Coronary artery (tissue), 2 donors: ENCODE data around the gene TOR1AIP1.
"Not testable (repeated sequence)": the region's sequence is repeated elsewhere in the genome, so short reads cannot be mapped to it uniquely, and the experiment has no call there.

Experiments used
- DNase-seq: peaks from one replicate; pipeline ENCODE4 v3.0.0-alpha.2; 2017; ENCODE audit warnings: low spot score
- H3K27ac ChIP-seq, 2 donors: fragments of 200-600 bp; sonication (generic); one replicate each; pipeline ENCODE4 v1.5.1; 2016 to 2019
- H3K4me3 ChIP-seq: fragments of 200-600 bp; sonication (generic); 2 replicates; pipeline ENCODE4 v1.5.1; 2016; ENCODE audit warnings: mild to moderate bottlenecking, moderate library complexity
- CTCF ChIP-seq: fragments of 200-600 bp; sonication (generic); IDR thresholded peaks from one replicate; pipeline ENCODE4 v1.5.1; 2019; ENCODE audit warnings: antibody characterized with exemption

Gene TOR1AIP1

DNA sequence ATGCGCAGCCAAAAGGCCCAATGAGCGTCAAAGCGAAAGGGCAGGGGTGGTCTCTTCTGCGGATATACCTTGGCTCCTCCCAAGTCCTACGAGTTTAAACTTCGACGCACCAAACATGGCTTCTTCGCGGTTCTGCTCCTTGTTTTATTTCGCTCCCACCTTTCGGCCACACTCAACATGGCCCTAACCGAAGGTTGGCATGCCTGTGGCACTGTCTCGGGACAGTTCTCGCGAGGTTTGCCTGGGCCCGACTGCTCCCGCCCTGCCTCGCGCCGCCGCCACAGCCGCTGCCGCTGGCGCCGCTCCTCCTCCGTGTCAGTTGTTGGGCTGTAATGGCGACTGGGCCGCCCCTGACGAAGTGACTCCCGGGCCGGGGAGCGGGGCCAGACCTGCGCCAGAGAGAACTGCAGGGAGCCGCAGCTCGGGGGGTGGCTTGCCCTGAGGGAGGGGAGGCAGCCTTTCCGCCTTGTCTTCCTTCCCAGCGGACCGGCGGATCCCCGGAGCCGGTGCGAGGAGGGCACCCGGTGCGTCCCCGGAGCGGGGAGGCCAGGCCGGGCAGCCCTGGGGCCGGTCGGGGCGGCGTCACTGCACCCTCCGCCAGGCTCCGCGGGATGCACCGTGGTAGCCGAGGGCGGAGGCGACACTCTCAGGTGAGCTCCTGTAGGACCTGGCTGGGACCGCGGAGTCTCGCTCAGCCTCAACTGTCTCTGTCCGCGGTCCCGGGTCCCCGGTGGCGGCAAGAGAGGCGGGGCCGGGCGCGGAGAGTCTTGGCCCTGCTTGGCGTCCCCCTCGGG is 72.6 kb downstream of the TOR1AIP1 start, which contains the start of gene CEP350:
CEP350 (plus strand) TSS at position 318 of the 794 bp plus-strand sequence. CDS start 31,372 bp downstream, outside the sequence.
- TF ChIP-seq CTCF = no peak
- peak within 1 kb of the TSS; percentile 95 to 99 for H3K27ac ChIP-seq
- DNase-seq = peak; percentile 98
- peak within 1 kb of the TSS; percentile 91 for H3K4me3 ChIP-seq

DNA sequence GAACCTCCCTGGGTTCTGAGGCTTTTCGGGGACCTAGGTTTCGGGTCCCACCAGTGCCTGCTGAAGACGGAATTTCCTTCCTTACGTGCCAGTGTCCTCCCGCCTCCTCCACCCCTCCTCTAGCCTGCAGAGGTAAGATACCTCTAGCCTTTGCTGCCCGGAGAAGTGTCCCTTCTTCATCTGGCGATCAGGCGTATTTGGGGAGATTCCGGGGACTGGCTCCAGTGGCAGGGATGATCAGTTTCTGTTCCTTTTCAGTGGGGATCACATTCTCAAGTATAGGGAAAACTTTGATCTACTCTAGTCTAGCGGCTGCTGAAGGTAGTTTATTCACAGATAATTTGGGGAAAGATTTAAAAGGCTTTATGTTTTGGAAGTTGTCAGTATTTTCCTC is 73.2 kb downstream of the TOR1AIP1 start:
- H3K27ac ChIP-seq = peak overlapping the region; percentile 95 to 99

DNA sequence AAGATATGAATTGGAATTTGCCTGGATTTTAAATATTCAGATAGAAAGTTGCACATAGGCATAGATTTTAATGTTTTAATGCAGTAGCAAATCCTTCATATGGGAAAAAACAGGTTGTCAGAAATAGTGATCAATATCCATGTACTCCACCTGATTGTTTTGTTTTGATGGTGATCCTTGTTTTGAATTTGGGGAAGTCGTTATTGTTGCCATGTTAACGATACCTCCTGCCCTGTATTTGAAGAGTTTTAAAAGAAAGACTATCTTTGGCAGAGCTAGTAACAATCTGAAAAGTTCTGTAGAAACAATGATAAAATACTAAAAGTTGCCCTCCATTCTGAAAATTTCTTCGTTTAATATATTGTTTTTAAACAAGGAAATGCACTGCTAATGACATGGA is 73.6 kb downstream of the TOR1AIP1 start:
- DNase-seq = no peak
- Histone ChIP-seq H3K4me3 (peak overlapping the region; percentile 91), H3K27ac (peak overlapping the region; percentile 95 to 99)
- no peak for TF ChIP-seq CTCF

More for the DNA sequence above, 73.2 kb downstream of the TOR1AIP1 start:
- H3K4me3 ChIP-seq = peak overlapping the region; percentile 91
- TF ChIP-seq CTCF = no peak
- no peak for DNase-seq

DNA sequence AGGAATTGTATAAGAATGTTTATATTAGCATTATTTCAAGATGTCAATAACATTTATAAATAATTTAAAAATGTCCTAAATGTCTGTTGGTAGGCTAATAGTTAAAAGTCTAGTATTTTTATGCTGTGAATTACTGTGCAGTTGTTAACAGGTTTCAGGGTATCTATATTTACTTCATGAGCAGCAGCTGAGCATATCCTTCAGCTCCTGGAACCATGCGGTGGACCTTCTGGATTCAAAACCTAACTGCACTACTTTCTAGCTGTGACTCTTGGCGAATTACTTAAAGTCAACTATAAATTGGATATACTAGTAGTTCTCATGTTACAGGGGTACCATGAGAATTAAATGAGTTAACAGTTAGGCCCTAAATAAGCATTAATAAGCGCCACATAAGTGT is 76.3 kb downstream of the TOR1AIP1 start:
- DNase-seq = no peak
- TF ChIP-seq CTCF = no peak
- no peak overlapping the region for H3K27ac ChIP-seq
- H3K4me3 ChIP-seq = no peak overlapping the region

GRCh38 chr1:179962168-179962567 is 80.1 kb downstream of the TOR1AIP1 start:
- DNase-seq, H3K4me3 ChIP-seq, H3K27ac ChIP-seq: not testable (repeated sequence)

DNA sequence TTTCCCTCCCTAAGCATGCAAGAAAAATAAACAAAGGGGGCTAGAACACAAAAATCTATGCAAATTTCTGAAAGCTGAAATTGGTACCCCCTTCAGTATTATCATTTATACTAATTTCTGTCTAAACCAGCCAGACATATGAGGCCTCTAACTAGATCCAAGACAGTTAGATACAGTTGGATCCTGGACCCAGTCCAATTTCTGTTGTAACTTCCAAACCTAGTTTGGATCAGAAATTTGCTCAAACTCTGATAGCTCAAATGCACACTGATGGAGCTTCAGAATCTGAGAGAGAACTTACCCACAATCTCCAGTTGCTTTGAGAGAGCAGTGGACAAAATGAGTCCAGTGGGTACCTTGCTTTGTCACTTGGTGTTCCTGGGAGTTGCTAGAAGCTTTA is 84.5 kb downstream of the TOR1AIP1 start:
- no peak overlapping the region for H3K4me3 ChIP-seq
- no peak for TF ChIP-seq CTCF
- no peak overlapping the region for H3K27ac ChIP-seq
- DNase-seq = no peak

DNA sequence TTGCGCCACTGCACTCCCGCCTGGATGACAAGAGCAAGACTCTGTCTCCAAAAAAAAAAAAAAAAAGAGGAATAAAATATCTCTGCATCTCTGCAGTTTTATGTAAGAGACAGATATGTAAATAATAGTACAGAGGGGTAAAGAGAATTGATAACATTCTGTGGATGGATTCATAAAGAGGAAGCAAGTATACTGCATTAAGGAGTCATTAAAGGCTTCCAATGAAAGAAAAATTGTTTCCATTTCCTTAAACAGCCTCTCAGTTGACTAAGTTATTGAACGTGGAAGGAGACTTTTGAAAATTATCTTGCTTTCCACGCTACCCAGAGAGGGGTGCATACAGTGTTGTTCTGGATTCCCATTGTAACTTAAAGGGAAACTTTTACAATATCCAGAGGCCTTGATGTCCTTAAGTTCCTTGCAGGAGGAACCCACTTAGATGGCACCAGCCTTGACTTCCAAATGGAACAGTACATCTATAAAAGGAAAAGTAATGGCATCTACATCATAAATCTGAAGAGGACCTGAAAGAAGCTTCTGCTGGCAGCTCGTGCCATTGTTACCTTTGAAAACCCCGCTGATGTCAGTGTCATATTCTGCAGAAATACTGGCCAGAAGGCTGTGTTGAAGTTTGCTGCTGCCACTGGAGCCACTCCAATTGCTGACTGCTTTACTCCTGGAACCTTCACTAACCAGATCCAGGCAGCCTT is 86.4 kb downstream of the TOR1AIP1 start:
- DNase-seq = no peak
- no peak for TF ChIP-seq CTCF
- H3K27ac ChIP-seq = peak overlapping the region; percentile 72 to 85
- no peak overlapping the region for H3K4me3 ChIP-seq
